ENCODE data around the gene RETNLB. TPM values are rescaled to one million over a fixed set of nuclear protein-coding genes. Genes with fewer than 3 reads are reported as not detected.

RETNLB gene, protein sequence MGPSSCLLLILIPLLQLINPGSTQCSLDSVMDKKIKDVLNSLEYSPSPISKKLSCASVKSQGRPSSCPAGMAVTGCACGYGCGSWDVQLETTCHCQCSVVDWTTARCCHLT
- not detected in 2 replicates for total RNA-seq

DNA sequence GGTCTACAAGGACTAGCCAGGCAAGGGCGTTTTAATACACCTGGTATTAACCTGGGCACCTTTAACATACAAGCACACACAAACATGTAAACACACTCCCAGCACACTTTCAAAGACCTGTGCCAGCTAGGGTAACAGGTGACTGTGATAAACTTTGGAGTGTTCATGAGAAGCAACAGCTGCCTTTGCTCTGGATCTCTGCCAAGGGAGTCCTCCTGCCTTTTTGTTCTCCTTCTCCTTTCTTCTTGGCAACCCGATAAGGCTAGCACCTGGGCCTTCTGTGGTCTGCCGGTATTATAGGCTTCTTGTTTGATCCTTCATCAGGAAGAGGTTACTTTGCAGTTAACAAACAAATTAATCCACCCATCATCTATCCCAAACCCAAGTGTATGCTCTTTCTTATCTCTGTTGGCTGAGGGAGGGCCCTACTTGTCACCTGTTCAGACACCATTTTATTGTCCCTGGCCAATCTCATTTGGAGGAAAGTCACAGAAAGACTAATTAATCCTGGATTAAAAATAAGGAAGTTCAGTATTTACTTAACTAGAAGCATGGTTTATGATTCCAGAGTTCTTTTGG is at the start of gene RETNLB:
TSS of gene RETNLB (minus strand) at position 7 of the 579 bp plus-strand sequence. CDS start 225 bp downstream, outside the sequence.
- no peaks in the 10 kb centered on the region for H3K27me3 ChIP-seq (ENCODE audit: control insufficient read depth, insufficient read depth, low read length)
- DNase-seq (ENCODE audit: low read depth) (no peak), FAIRE-seq (peak; percentile 32)
- no peaks in the 10 kb centered on the region for H3K36me3 ChIP-seq (ENCODE audit: control insufficient read depth, insufficient read depth, low read length)
- no peak for TF ChIP-seq CTCF (IDR thresholded peaks at IDR 0.05; ENCODE audit: insufficient read depth, low read length, severe bottlenecking)
- no peak within 1 kb of the TSS for H3K4me3 ChIP-seq (ENCODE audit: low read depth, low read length)

DNA sequence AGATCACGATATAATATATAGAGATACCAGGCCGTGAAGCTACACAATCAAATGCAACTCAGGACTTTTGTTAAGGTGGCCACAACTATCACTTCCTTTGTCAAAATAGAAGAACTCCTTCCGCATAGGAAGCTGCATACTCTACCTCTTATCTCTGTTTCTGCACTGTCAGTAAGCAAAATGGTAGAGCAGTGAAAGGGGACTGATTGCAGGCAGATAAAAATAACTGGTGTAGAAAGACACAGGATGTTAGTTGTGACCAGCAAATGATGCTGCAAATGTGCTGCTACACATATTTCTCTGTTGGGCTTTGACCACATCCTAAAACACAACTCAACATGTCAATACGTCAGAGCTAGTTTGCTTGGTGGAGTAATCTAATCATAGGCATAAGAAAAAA is 49.1 kb upstream of the RETNLB start:
- no peak for DNase-seq (ENCODE audit: low read depth)
- H3K36me3 ChIP-seq (ENCODE audit: control insufficient read depth, insufficient read depth, low read length) = no peaks in the 10 kb centered on the region
- TF ChIP-seq CTCF (IDR thresholded peaks at IDR 0.05; ENCODE audit: insufficient read depth, low read length, severe bottlenecking) = no peak
- H3K4me3 ChIP-seq (ENCODE audit: low read depth, low read length) = no peak overlapping the region
- H3K27me3 ChIP-seq (ENCODE audit: control insufficient read depth, insufficient read depth, low read length) = no peaks in the 10 kb centered on the region
- FAIRE-seq = no peak

DNA sequence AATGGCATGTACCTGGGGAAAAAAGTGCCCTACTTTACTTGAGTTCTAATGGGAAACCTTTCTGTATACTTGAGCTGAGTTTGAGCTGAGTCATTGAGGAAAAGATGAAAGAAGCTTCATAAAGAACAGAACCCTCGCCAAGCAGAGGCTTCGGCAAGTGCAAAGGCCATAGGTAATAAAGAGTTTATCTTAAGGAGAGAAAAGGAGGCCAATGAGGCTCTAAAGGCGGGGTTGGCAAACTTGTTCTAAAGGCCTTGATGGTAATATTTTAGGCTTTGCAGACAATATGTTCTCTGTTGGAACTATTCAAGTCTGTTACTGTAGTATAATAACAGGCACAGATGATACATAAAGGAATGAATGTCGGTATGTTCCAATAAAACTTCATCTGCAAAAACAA is 47.8 kb upstream of the RETNLB start:
- no peak for DNase-seq (ENCODE audit: low read depth)
- Histone ChIP-seq H3K27me3 (ENCODE audit: control insufficient read depth, insufficient read depth, low read length) (no peaks in the 10 kb centered on the region), H3K36me3 (ENCODE audit: control insufficient read depth, insufficient read depth, low read length) (no peaks in the 10 kb centered on the region), H3K4me3 (ENCODE audit: low read depth, low read length) (no peak overlapping the region)
- FAIRE-seq = no peak
- no peak for TF ChIP-seq CTCF (IDR thresholded peaks at IDR 0.05; ENCODE audit: insufficient read depth, low read length, severe bottlenecking)

GRCh38 chr3:108804437-108804836 is 47.2 kb upstream of the RETNLB start:
- no peak for TF ChIP-seq CTCF (IDR thresholded peaks at IDR 0.05; ENCODE audit: insufficient read depth, low read length, severe bottlenecking)
- H3K4me3 ChIP-seq (ENCODE audit: low read depth, low read length) = no peak overlapping the region
- DNase-seq (ENCODE audit: low read depth) (no peak), FAIRE-seq (no peak)
- no peaks in the 10 kb centered on the region for H3K36me3 ChIP-seq (ENCODE audit: control insufficient read depth, insufficient read depth, low read length)
- no peaks in the 10 kb centered on the region for H3K27me3 ChIP-seq (ENCODE audit: control insufficient read depth, insufficient read depth, low read length)

- H3K27me3 ChIP-seq (ENCODE audit: control insufficient read depth, insufficient read depth, low read length) = no peaks in the 10 kb centered on the region
- no peak overlapping the region for H3K4me3 ChIP-seq (ENCODE audit: low read depth, low read length)
- FAIRE-seq (no peak), DNase-seq (ENCODE audit: low read depth) (no peak)
- no peak for TF ChIP-seq CTCF (IDR thresholded peaks at IDR 0.05; ENCODE audit: insufficient read depth, low read length, severe bottlenecking)
- H3K36me3 ChIP-seq (ENCODE audit: control insufficient read depth, insufficient read depth, low read length) = no peaks in the 10 kb centered on the region
Measured at GRCh38 chr3:108791473-108791872, 34.3 kb upstream of the RETNLB start.

- no peaks in the 10 kb centered on the region for H3K27me3 ChIP-seq (ENCODE audit: control insufficient read depth, insufficient read depth, low read length)
- H3K36me3 ChIP-seq (ENCODE audit: control insufficient read depth, insufficient read depth, low read length) = no peaks in the 10 kb centered on the region
- DNase-seq (ENCODE audit: low read depth) (no peak), FAIRE-seq (no peak)
- TF ChIP-seq CTCF (IDR thresholded peaks at IDR 0.05; ENCODE audit: insufficient read depth, low read length, severe bottlenecking) = no peak
- H3K4me3 ChIP-seq (ENCODE audit: low read depth, low read length) = no peak overlapping the region
Measured at GRCh38 chr3:108780235-108780634, 23.0 kb upstream of the RETNLB start.

Measured in bronchial epithelial cell (primary cell).